IPS-18c (cell line): ENCODE measurements around the gene NCAPH2.

Experiments
- H3K4me3 ChIP-seq: 2 replicates; pipeline ENCODE4 v1.7.0; 2013; ENCODE audit warnings: low read depth, mild to moderate bottlenecking, low read length, moderate library complexity; ENCODE audit not compliant: insufficient read depth
- H3K9me3 ChIP-seq: one replicate; pipeline ENCODE4 v1.6.1; 2013; ENCODE audit warnings: mild to moderate bottlenecking, low read length, moderate library complexity; ENCODE audit not compliant: control insufficient read depth, insufficient read depth

NCAPH2 gene

DNA sequence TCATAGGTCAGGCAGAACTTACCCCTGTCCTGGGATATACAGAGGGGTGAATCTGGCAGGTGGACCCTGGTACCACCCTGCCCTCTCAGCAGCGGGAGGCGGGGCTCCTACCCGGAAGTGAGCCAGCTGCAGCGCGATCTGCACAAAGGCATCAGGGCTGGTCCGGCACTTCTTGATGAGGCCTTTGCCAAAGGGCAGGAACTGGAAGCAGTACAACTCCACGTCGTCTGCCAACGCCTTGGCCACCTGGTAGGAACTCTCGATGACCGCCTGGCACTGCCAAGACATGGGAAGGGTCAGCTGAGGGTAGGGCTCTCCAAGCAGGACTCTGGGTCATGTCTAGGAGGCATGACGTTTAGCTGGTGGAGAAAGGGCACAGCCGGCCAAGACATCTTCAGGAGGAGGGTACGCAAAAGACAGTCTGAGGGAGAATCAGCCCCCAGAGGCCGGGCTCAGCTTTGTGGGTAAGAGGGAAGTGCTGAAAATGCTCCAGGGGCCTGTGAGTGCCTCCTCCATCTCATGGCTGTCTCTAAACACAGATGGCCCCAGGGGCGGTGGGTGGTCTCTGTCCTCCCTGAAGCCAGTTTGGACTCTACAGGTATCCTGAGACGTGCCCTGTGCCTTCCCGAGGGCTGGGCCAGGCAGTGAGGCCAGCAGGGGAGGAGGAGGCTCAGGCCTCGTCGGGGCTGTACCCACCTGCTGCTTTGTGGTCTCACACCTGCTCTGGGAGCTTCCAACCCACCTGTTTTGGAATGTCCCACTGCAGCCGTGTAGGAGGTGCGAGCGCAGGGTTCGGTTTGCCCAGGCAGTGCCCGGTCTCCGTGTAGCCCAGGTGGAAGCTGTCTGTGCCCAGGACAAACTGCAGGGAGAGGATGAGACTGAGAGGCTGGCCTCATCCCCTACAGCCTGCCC lies 63.5 kb downstream of the NCAPH2 start:
- H3K4me3 ChIP-seq = no peak overlapping the region
- peaks cover 2% of the 10 kb centered on the region for H3K9me3 ChIP-seq

DNA sequence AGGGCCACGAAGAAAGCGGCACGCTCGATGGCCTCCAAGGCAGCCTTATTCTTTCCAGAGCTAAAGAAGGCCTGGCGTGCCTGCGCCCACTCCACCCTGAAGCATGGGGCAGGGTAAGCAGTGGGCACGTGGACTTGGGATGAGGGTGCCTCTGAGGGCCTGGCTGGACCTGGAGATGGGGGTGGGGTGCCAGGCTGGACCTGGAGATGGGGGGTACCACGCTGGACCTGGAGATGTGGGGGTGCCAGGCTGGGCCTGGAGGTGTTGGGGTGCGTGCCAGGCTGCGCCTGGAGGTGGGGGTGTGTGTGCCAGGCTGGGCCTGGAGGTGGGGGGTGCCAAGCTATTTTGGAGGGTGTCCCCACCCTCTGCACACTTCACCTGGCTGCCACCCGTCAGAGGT lies 64.9 kb downstream of the NCAPH2 start:
- Histone ChIP-seq H3K4me3 (no peak overlapping the region), H3K9me3 (peaks cover 2% of the 10 kb centered on the region)

DNA sequence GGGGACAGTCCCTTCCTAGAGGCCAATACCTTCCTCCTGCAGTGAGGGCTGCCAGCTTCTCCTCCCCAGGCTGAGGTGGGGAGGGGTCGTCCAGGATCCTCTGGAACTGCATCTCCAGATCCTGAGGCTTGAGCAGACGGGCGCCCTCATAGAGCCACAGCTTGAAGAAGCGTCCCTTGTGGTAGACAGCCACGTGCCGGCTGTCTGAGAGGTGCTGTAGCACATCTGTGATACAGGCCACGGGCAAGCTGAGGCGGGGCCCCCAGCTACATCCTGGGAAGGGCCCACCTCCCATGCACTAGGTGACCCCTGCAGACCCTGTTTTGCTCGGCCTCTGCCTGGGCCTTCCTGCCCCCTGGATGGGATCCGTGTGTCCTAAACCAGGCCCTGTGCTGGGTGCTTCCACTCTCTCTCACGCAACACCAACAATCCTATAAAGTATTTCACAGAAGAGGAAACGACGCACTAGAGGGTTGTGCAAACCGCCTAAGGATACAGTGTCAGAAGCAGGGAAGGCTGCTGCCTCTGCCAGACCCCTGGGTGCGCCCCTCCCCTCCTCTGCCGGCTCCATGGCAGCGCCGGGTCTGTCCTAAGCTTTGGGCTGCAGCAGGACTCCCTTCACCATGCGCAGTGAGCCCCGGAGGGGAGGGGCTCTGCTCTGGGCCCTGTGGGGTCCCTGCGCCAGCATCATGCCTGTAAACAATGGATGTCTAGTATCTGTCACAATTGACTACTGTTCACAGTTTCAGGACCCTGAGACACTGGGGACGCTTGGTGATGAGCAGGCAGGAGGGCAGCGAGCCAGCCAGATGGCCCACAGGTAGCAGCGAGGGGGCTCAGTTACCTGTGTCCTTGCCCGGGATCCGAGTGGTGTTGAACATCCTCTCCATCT lies 65.7 kb downstream of the NCAPH2 start:
- H3K4me3 ChIP-seq = no peak overlapping the region
- H3K9me3 ChIP-seq = peaks cover 2% of the 10 kb centered on the region

- Histone ChIP-seq H3K9me3 (peaks cover 2% of the 10 kb centered on the region), H3K4me3 (no peak overlapping the region)
These were observed 66.3 kb downstream of the NCAPH2 start for GRCh38 chr22:50574383-50574755.
